Measurements from ENCODE around the gene WDR26. TPM values are rescaled to one million over a fixed set of nuclear protein-coding genes. Genes with fewer than 3 reads are reported as not detected.
A peak's percentile ranks its signal among the peaks of the same experiment; 100 is the strongest.

WDR26 gene
- total RNA-seq, 4 donors from 2014 or later = 45.9 to 76.9 (median 65.7) TPM

DNA sequence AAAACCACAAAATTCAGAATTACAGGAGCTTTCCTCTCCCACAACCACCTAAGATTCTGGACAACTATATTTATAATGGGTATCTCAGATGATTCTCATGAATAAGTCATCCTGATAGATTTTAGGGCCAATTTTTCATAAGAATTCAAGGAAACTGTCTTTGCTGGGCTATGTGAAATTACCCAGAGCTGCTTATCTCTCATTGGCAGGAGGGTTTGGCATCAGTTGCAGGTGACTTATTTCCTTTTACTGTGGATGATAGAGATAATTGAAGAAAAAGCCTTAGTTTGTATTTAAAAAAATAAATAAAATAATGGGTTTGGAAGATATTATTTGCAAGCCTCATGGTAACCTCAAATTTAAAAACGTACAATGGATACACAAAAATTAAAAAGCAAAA lies 38.2 kb upstream of the WDR26 start:
- no peaks in the 10 kb centered on the region for H3K4me1 ChIP-seq
- H3K4me3 ChIP-seq = no peak overlapping the region
- intact Hi-C loops (cut with DNase I; ENCODE audit: low total_unique reads) = no loop called here
- H3K27ac ChIP-seq = no peak overlapping the region
- no peak for TF ChIP-seq POLR2A (IDR thresholded peaks at IDR 0.05)
- TF ChIP-seq, protein P1, sequence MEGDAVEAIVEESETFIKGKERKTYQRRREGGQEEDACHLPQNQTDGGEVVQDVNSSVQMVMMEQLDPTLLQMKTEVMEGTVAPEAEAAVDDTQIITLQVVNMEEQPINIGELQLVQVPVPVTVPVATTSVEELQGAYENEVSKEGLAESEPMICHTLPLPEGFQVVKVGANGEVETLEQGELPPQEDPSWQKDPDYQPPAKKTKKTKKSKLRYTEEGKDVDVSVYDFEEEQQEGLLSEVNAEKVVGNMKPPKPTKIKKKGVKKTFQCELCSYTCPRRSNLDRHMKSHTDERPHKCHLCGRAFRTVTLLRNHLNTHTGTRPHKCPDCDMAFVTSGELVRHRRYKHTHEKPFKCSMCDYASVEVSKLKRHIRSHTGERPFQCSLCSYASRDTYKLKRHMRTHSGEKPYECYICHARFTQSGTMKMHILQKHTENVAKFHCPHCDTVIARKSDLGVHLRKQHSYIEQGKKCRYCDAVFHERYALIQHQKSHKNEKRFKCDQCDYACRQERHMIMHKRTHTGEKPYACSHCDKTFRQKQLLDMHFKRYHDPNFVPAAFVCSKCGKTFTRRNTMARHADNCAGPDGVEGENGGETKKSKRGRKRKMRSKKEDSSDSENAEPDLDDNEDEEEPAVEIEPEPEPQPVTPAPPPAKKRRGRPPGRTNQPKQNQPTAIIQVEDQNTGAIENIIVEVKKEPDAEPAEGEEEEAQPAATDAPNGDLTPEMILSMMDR (IDR thresholded peaks at IDR 0.05) = no peak
- no peaks in the 10 kb centered on the region for H3K36me3 ChIP-seq
- DNase-seq = no peak
- H3K27me3 ChIP-seq = no peaks in the 10 kb centered on the region
- no peaks in the 10 kb centered on the region for H3K9me3 ChIP-seq

GRCh38 chr1:224466154-224466553 lies 31.6 kb upstream of the WDR26 start:
- H3K36me3 ChIP-seq = no peaks in the 10 kb centered on the region
- no peak overlapping the region for H3K4me3 ChIP-seq
- intact Hi-C loops (cut with DNase I; ENCODE audit: low total_unique reads) = no loop called here
- H3K4me1 ChIP-seq = no peaks in the 10 kb centered on the region
- H3K27me3 ChIP-seq = no peaks in the 10 kb centered on the region
- no peak for DNase-seq
- H3K9me3 ChIP-seq = no peaks in the 10 kb centered on the region
- no peak overlapping the region for H3K27ac ChIP-seq
- no peak for TF ChIP-seq POLR2A (IDR thresholded peaks at IDR 0.05)
- TF ChIP-seq, protein P1 (IDR thresholded peaks at IDR 0.05) = no peak

- DNase-seq = no peak
- Histone ChIP-seq H3K27me3 (no peaks in the 10 kb centered on the region), H3K36me3 (no peaks in the 10 kb centered on the region), H3K27ac (peak overlapping the region in 1 of 2 donors; percentile 91), H3K9me3 (no peaks in the 10 kb centered on the region), H3K4me1 (no peaks in the 10 kb centered on the region), H3K4me3 (no peak overlapping the region)
- TF ChIP-seq, protein P1 (IDR thresholded peaks at IDR 0.05) = no peak
- no peak for TF ChIP-seq POLR2A (IDR thresholded peaks at IDR 0.05)
- intact Hi-C loops (cut with DNase I; ENCODE audit: low total_unique reads) = no loop called here
Observed at GRCh38 chr1:224459966-224460365, 25.4 kb upstream of the WDR26 start.

DNA sequence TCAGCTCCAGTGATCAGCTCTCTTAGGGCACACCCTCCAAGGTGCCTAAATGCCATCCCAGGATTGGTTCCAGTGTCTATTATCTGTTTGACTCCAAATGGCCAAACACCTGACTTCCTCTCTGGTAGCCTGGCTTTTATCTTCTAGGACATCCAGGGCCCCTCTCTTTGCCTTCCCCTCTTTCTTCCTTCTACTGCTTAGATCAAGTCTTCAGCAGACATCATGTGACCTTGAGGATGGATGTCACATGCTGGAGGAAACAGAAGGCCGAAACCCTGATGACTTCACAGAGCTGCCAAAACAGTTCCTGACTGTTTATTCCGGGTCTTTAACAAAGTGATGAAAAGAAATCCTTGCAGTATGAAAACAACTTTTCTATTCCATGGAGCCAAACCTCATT lies 24.4 kb upstream of the WDR26 start:
- no peaks in the 10 kb centered on the region for H3K9me3 ChIP-seq
- no peak overlapping the region for H3K4me3 ChIP-seq
- DNase-seq = no peak
- intact Hi-C loops (cut with DNase I; ENCODE audit: low total_unique reads) = no loop called here
- TF ChIP-seq, protein P1 (IDR thresholded peaks at IDR 0.05) = no peak
- TF ChIP-seq POLR2A (IDR thresholded peaks at IDR 0.05) = no peak
- no peaks in the 10 kb centered on the region for H3K4me1 ChIP-seq
- H3K27ac ChIP-seq = peak overlapping the region; percentile 26 to 91
- H3K27me3 ChIP-seq = no peaks in the 10 kb centered on the region
- H3K36me3 ChIP-seq = no peaks in the 10 kb centered on the region

DNA sequence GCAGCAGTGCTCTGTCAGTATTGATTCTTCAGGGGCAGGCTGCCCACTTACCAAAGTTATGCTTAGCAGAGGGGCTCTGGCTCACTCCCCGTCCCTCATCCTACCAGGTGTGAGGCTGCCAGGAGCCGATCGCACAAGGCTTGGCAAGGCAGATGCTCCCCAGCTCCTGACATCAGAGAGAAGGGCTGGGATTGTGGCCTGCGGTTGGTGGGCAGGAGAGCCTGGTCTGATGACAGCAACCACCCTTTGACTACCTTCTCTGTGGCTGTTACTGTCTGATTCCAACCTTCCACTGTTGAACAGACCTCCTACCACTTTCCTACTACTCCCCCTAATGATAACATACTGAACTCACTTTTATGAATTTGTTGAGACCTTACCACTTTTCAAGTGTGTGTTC lies 23.7 kb upstream of the WDR26 start:
- no peak overlapping the region for H3K4me3 ChIP-seq
- H3K27me3 ChIP-seq = no peaks in the 10 kb centered on the region
- no peaks in the 10 kb centered on the region for H3K36me3 ChIP-seq
- peak overlapping the region; percentile 7 to 91 for H3K27ac ChIP-seq
- DNase-seq = no peak
- no peaks in the 10 kb centered on the region for H3K4me1 ChIP-seq
- no peaks in the 10 kb centered on the region for H3K9me3 ChIP-seq
- TF ChIP-seq, protein P1 (IDR thresholded peaks at IDR 0.05) = no peak
- TF ChIP-seq POLR2A (IDR thresholded peaks at IDR 0.05) = no peak
- intact Hi-C loops (cut with DNase I; ENCODE audit: low total_unique reads) = no loop called here
